Measurements from ENCODE around the gene TMEM198. TPM values are rescaled to one million over a fixed set of nuclear protein-coding genes. Genes with fewer than 3 reads are reported as not detected.

Gene TMEM198
- total and polyA plus RNA-seq, 9 of the 15 experiments (the other 6 are each of a cell fraction or from before 2014, with no cell fraction given): 0.03 to 3.8 (median 1.0) TPM

- no peak for TF ChIP-seq SMC3 (conservative IDR thresholded peaks at IDR 0.05; ENCODE audit: insufficient read depth, low read depth, low read length)
- no peak for TF ChIP-seq ZNF24 (IDR thresholded peaks at IDR 0.05)
- no peak for TF ChIP-seq POU5F1 (IDR thresholded peaks at IDR 0.05; ENCODE audit: borderline replicate concordance, low read depth, low read length, partially characterized antibody)
- no peak for TF ChIP-seq CTBP1 (IDR thresholded peaks at IDR 0.05; ENCODE audit: borderline replicate concordance)
- TF ChIP-seq FOXM1 (IDR thresholded peaks at IDR 0.05; ENCODE audit: low read depth): no peak
- TF ChIP-seq FOXM1 (CRISPR knock-in tag; IDR thresholded peaks at IDR 0.05; ENCODE audit: low read depth): no peak
- no peak for TF ChIP-seq ZNF324 (CRISPR knock-in tag; IDR thresholded peaks at IDR 0.05)
- TF ChIP-seq MEIS2 (IDR thresholded peaks at IDR 0.05; ENCODE audit: partially characterized antibody): no peak
- TF ChIP-seq, protein P1, sequence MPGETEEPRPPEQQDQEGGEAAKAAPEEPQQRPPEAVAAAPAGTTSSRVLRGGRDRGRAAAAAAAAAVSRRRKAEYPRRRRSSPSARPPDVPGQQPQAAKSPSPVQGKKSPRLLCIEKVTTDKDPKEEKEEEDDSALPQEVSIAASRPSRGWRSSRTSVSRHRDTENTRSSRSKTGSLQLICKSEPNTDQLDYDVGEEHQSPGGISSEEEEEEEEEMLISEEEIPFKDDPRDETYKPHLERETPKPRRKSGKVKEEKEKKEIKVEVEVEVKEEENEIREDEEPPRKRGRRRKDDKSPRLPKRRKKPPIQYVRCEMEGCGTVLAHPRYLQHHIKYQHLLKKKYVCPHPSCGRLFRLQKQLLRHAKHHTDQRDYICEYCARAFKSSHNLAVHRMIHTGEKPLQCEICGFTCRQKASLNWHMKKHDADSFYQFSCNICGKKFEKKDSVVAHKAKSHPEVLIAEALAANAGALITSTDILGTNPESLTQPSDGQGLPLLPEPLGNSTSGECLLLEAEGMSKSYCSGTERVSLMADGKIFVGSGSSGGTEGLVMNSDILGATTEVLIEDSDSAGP (CRISPR knock-in tag; IDR thresholded peaks at IDR 0.05): no peak
- 0 out of 2 replicates have a peak, but pooled peaks have one; percentile 52 for TF ChIP-seq DMBX1 (CRISPR knock-in tag; IDR thresholded peaks at IDR 0.05; ENCODE audit: borderline replicate concordance)
- no peak for TF ChIP-seq GABPB2 (CRISPR knock-in tag; conservative IDR thresholded peaks at IDR 0.05)
- no peak for TF ChIP-seq RBM15 (IDR thresholded peaks at IDR 0.05; ENCODE audit: insufficient read depth, low read length)
- TF ChIP-seq CXXC5 (CRISPR knock-in tag; IDR thresholded peaks at IDR 0.05): no peak
- no peak for TF ChIP-seq UBTF (IDR thresholded peaks at IDR 0.05; ENCODE audit: borderline replicate concordance in 1 of 2, low read depth in 2 of 2, low read length in 2 of 2)
- no peak for TF ChIP-seq ZNF668 (CRISPR knock-in tag; IDR thresholded peaks at IDR 0.05)
- 0 out of 2 replicates have a peak, but pooled peaks have one; percentile 44 for TF ChIP-seq CAMTA2 (CRISPR knock-in tag; conservative IDR thresholded peaks at IDR 0.05)
Measured at GRCh38 chr2:219523031-219523671, 20.7 kb upstream of the TMEM198 start (continued).

Data from K562 (cell line).